ENCODE results near the gene ST8SIA6. TPM values are rescaled to one million over a fixed set of nuclear protein-coding genes. Genes with fewer than 3 reads are reported as not detected.

The ST8SIA6 gene
- total and polyA plus RNA-seq, 4 donors: 0.10 to 2.9 (median 2.4) TPM; not detected in 1

- H3K9me3 ChIP-seq (ENCODE audit: control insufficient read depth, low read length): no peaks in the 10 kb centered on the region
- intact Hi-C loops (cut with DNase I): loop anchor here in 1 of 2 donors (10.0 kb wide), 1 partner anchor 102 kb away; no protein-coding TSS in a partner anchor
- H3K4me3 ChIP-seq (ENCODE audit: low read length in 2 of 2): no peak overlapping the region
- H3K27ac ChIP-seq (ENCODE audit: low read depth in 1 of 2, low read length in 2 of 2): no peak overlapping the region
- H3K4me1 ChIP-seq (ENCODE audit: control insufficient read depth in 1 of 2, insufficient read depth in 2 of 2, low read length in 2 of 2): no peaks in the 10 kb centered on the region
- WGBS, 2 donors: 57 to 59% methylated on average over 4 of the region's 4 CpGs
- DNase-seq (no peak), ATAC-seq (ENCODE audit: low FRiP score) (no peak)
- H3K36me3 ChIP-seq (ENCODE audit: control insufficient read depth in 1 of 2, insufficient read depth in 2 of 2, low read length in 1 of 2): no peaks in the 10 kb centered on the region
- H3K27me3 ChIP-seq (ENCODE audit: control insufficient read depth in 1 of 2, insufficient read depth in 2 of 2, low read length in 1 of 2): peaks cover 0 to 1% of the 10 kb centered on the region in 2 donors
These were observed 162.0 kb downstream of the ST8SIA6 start for GRCh38 chr10:17292375-17292774.

GRCh38 chr10:17290226-17290625 lies 164.2 kb downstream of the ST8SIA6 start:
- ATAC-seq (ENCODE audit: low FRiP score): no peak
- intact Hi-C loops (cut with DNase I): loop anchor here in 1 of 2 donors (10.0 kb wide), 1 partner anchor 105 kb away; no protein-coding TSS in a partner anchor
- no peaks in the 10 kb centered on the region for H3K36me3 ChIP-seq (ENCODE audit: control insufficient read depth in 1 of 2, insufficient read depth in 2 of 2, low read length in 1 of 2)
- no peak overlapping the region for H3K4me3 ChIP-seq (ENCODE audit: low read length in 2 of 2)
- peaks cover 0 to 1% of the 10 kb centered on the region in 2 donors for H3K27me3 ChIP-seq (ENCODE audit: control insufficient read depth in 1 of 2, insufficient read depth in 2 of 2, low read length in 1 of 2)
- no peak for DNase-seq
- no peaks in the 10 kb centered on the region for H3K4me1 ChIP-seq (ENCODE audit: control insufficient read depth in 1 of 2, insufficient read depth in 2 of 2, low read length in 2 of 2)
- 42 to 45% methylated on average over 6 of the region's 6 CpGs for WGBS, 2 donors
- H3K9me3 ChIP-seq (ENCODE audit: control insufficient read depth, low read length): no peaks in the 10 kb centered on the region
- H3K27ac ChIP-seq (ENCODE audit: low read depth in 1 of 2, low read length in 2 of 2): no peak overlapping the region

GRCh38 chr10:17289763-17290162 lies 164.6 kb downstream of the ST8SIA6 start:
- H3K27ac ChIP-seq (ENCODE audit: low read depth in 1 of 2, low read length in 2 of 2): no peak overlapping the region
- WGBS, 2 donors: 90 to 93% methylated on average over 12 of the region's 12 CpGs
- peaks cover 0 to 1% of the 10 kb centered on the region in 2 donors for H3K27me3 ChIP-seq (ENCODE audit: control insufficient read depth in 1 of 2, insufficient read depth in 2 of 2, low read length in 1 of 2)
- H3K36me3 ChIP-seq (ENCODE audit: control insufficient read depth in 1 of 2, insufficient read depth in 2 of 2, low read length in 1 of 2): no peaks in the 10 kb centered on the region
- intact Hi-C loops (cut with DNase I): loop anchor here in 1 of 2 donors (10.0 kb wide), 1 partner anchor 105 kb away; no protein-coding TSS in a partner anchor
- H3K4me3 ChIP-seq (ENCODE audit: low read length in 2 of 2): no peak overlapping the region
- H3K4me1 ChIP-seq (ENCODE audit: control insufficient read depth in 1 of 2, insufficient read depth in 2 of 2, low read length in 2 of 2): no peaks in the 10 kb centered on the region
- no peaks in the 10 kb centered on the region for H3K9me3 ChIP-seq (ENCODE audit: control insufficient read depth, low read length)
- DNase-seq: no peak
- no peak for ATAC-seq (ENCODE audit: low FRiP score)

- Histone ChIP-seq H3K9me3 (ENCODE audit: control insufficient read depth, low read length) (peaks cover 6% of the 10 kb centered on the region), H3K27me3 (ENCODE audit: control insufficient read depth in 1 of 2, insufficient read depth in 2 of 2, low read length in 1 of 2) (peaks cover 0 to 1% of the 10 kb centered on the region in 2 donors), H3K4me1 (ENCODE audit: control insufficient read depth in 1 of 2, insufficient read depth in 2 of 2, low read length in 2 of 2) (no peaks in the 10 kb centered on the region), H3K36me3 (ENCODE audit: control insufficient read depth in 1 of 2, insufficient read depth in 2 of 2, low read length in 1 of 2) (no peaks in the 10 kb centered on the region), H3K27ac (ENCODE audit: low read depth in 1 of 2, low read length in 2 of 2) (no peak overlapping the region), H3K4me3 (ENCODE audit: low read length in 2 of 2) (no peak overlapping the region)
- DNase-seq (no peak), ATAC-seq (ENCODE audit: low FRiP score) (no peak)
- WGBS, 2 donors: 61 to 67% methylated on average over 10 of the region's 10 CpGs
- intact Hi-C loops (cut with DNase I): no loop called here
These were observed 167.5 kb downstream of the ST8SIA6 start for GRCh38 chr10:17286562-17287550.

- intact Hi-C loops (cut with DNase I): no loop called here
- Histone ChIP-seq H3K9me3 (ENCODE audit: control insufficient read depth, low read length) (peaks cover 6% of the 10 kb centered on the region), H3K27ac (ENCODE audit: low read depth in 1 of 2, low read length in 2 of 2) (no peak overlapping the region), H3K4me3 (ENCODE audit: low read length in 2 of 2) (no peak overlapping the region), H3K27me3 (ENCODE audit: control insufficient read depth in 1 of 2, insufficient read depth in 2 of 2, low read length in 1 of 2) (no peaks in the 10 kb centered on the region), H3K4me1 (ENCODE audit: control insufficient read depth in 1 of 2, insufficient read depth in 2 of 2, low read length in 2 of 2) (no peaks in the 10 kb centered on the region), H3K36me3 (ENCODE audit: control insufficient read depth in 1 of 2, insufficient read depth in 2 of 2, low read length in 1 of 2) (no peaks in the 10 kb centered on the region)
- ATAC-seq (ENCODE audit: low FRiP score) (no peak), DNase-seq (no peak)
- 91 to 94% methylated on average over 3 of the region's 3 CpGs for WGBS, 2 donors
These were observed 172.1 kb downstream of the ST8SIA6 start for GRCh38 chr10:17282311-17282710.

- Histone ChIP-seq H3K4me1 (ENCODE audit: control insufficient read depth in 1 of 2, insufficient read depth in 2 of 2, low read length in 2 of 2) (no peaks in the 10 kb centered on the region), H3K4me3 (ENCODE audit: low read length in 2 of 2) (no peak overlapping the region), H3K9me3 (ENCODE audit: control insufficient read depth, low read length) (peaks cover 7% of the 10 kb centered on the region), H3K27me3 (ENCODE audit: control insufficient read depth in 1 of 2, insufficient read depth in 2 of 2, low read length in 1 of 2) (no peaks in the 10 kb centered on the region), H3K36me3 (ENCODE audit: control insufficient read depth in 1 of 2, insufficient read depth in 2 of 2, low read length in 1 of 2) (no peaks in the 10 kb centered on the region), H3K27ac (ENCODE audit: low read depth in 1 of 2, low read length in 2 of 2) (no peak overlapping the region)
- intact Hi-C loops (cut with DNase I): no loop called here
- DNase-seq (no peak), ATAC-seq (ENCODE audit: low FRiP score) (no peak)
- 70 to 71% methylated on average over 4 of the region's 4 CpGs for WGBS, 2 donors
These were observed 175.7 kb downstream of the ST8SIA6 start for GRCh38 chr10:17278607-17279240.

GRCh38 chr10:17276756-17277424 lies 177.5 kb downstream of the ST8SIA6 start:
- 81 to 90% methylated on average over 9 of the region's 9 CpGs for WGBS, 2 donors
- intact Hi-C loops (cut with DNase I): no loop called here
- ATAC-seq (ENCODE audit: low FRiP score): no peak

GRCh38 chr10:17273403-17273802 lies 181.0 kb downstream of the ST8SIA6 start:
- Histone ChIP-seq H3K27me3 (ENCODE audit: control insufficient read depth in 1 of 2, insufficient read depth in 2 of 2, low read length in 1 of 2) (no peaks in the 10 kb centered on the region), H3K4me3 (ENCODE audit: low read length in 2 of 2) (no peak overlapping the region), H3K36me3 (ENCODE audit: control insufficient read depth in 1 of 2, insufficient read depth in 2 of 2, low read length in 1 of 2) (no peaks in the 10 kb centered on the region), H3K4me1 (ENCODE audit: control insufficient read depth in 1 of 2, insufficient read depth in 2 of 2, low read length in 2 of 2) (no peaks in the 10 kb centered on the region), H3K9me3 (ENCODE audit: control insufficient read depth, low read length) (peaks cover 3% of the 10 kb centered on the region), H3K27ac (ENCODE audit: low read depth in 1 of 2, low read length in 2 of 2) (no peak overlapping the region)
- no peak for DNase-seq
- 75 to 88% methylated on average over 2 of the region's 2 CpGs for WGBS, 2 donors
- intact Hi-C loops (cut with DNase I): no loop called here
- no peak for ATAC-seq (ENCODE audit: low FRiP score)

More at GRCh38 chr10:17276756-17277424, 177.5 kb downstream of the ST8SIA6 start:
- no peak for DNase-seq
- Histone ChIP-seq H3K4me1 (ENCODE audit: control insufficient read depth in 1 of 2, insufficient read depth in 2 of 2, low read length in 2 of 2) (no peaks in the 10 kb centered on the region), H3K27ac (ENCODE audit: low read depth in 1 of 2, low read length in 2 of 2) (no peak overlapping the region), H3K27me3 (ENCODE audit: control insufficient read depth in 1 of 2, insufficient read depth in 2 of 2, low read length in 1 of 2) (no peaks in the 10 kb centered on the region), H3K36me3 (ENCODE audit: control insufficient read depth in 1 of 2, insufficient read depth in 2 of 2, low read length in 1 of 2) (no peaks in the 10 kb centered on the region), H3K9me3 (ENCODE audit: control insufficient read depth, low read length) (peaks cover 3% of the 10 kb centered on the region), H3K4me3 (ENCODE audit: low read length in 2 of 2) (no peak overlapping the region)
